ENCODE results near the gene FYB2. TPM values are rescaled to one million over a fixed set of nuclear protein-coding genes. Genes with fewer than 3 reads are reported as not detected.

FYB2 gene
- total and polyA plus RNA-seq, 2 experiments from 2014 or later = 15.5 to 18.6 TPM

DNA sequence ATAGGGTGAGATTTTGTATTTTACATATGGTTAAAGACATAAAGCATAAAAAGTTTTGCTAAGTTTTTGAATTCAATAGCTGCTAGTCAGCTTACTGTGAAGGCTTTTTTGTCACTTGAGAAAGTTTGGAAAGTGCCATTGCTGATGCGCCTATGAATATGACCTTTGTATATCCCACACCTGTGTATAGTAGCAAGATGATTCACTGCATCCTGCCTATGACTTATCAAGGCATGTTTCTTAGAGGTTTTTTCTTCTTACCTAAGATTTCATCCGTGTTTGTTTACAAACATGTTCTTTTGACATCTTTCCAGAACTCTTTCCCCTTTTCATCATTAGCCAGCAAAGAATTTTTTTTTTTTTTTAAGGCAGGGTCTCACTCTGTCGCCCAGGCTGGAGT, 122.5 kb downstream of the FYB2 start:
- no peaks in the 10 kb centered on the region for H3K36me3 ChIP-seq (replicated peaks; ENCODE audit: insufficient read depth, low read depth)
- 89% methylated on average over 3 of the region's 3 CpGs for WGBS (ENCODE audit: low lambda C conversion rate, missing lambda C conversion rate)
- TF ChIP-seq EZH2 (IDR thresholded peaks at IDR 0.05; ENCODE audit: borderline replicate concordance) = no peak
- TF ChIP-seq EZH2phosphoT487 (IDR thresholded peaks at IDR 0.05; ENCODE audit: low read depth, severe bottlenecking, unreplicated experiment) = no peak
- TF ChIP-seq, protein P1, sequence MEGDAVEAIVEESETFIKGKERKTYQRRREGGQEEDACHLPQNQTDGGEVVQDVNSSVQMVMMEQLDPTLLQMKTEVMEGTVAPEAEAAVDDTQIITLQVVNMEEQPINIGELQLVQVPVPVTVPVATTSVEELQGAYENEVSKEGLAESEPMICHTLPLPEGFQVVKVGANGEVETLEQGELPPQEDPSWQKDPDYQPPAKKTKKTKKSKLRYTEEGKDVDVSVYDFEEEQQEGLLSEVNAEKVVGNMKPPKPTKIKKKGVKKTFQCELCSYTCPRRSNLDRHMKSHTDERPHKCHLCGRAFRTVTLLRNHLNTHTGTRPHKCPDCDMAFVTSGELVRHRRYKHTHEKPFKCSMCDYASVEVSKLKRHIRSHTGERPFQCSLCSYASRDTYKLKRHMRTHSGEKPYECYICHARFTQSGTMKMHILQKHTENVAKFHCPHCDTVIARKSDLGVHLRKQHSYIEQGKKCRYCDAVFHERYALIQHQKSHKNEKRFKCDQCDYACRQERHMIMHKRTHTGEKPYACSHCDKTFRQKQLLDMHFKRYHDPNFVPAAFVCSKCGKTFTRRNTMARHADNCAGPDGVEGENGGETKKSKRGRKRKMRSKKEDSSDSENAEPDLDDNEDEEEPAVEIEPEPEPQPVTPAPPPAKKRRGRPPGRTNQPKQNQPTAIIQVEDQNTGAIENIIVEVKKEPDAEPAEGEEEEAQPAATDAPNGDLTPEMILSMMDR (IDR thresholded peaks at IDR 0.05; ENCODE audit: poor library complexity) = no peak
- no peaks in the 10 kb centered on the region for H3K4me1 ChIP-seq (ENCODE audit: insufficient read depth)
- no peaks in the 10 kb centered on the region for H3K79me2 ChIP-seq
- H3K27me3 ChIP-seq = no peaks in the 10 kb centered on the region
- H2AFZ ChIP-seq = no peak overlapping the region
- no peak overlapping the region for H3K4me2 ChIP-seq
- no peaks in the 10 kb centered on the region for H3K9me2 ChIP-seq (replicated peaks; ENCODE audit: insufficient read depth)
- peaks cover 4% of the 10 kb centered on the region for H3K9me3 ChIP-seq (ENCODE audit: low read depth)
- no peak overlapping the region for H3K27ac ChIP-seq
- no peak for DNase-seq (ENCODE audit: low spot score)
- H4K20me1 ChIP-seq (ENCODE audit: insufficient read depth, poor library complexity, severe bottlenecking) = no peaks in the 10 kb centered on the region
- H3K4me3 ChIP-seq = no peak overlapping the region

DNA sequence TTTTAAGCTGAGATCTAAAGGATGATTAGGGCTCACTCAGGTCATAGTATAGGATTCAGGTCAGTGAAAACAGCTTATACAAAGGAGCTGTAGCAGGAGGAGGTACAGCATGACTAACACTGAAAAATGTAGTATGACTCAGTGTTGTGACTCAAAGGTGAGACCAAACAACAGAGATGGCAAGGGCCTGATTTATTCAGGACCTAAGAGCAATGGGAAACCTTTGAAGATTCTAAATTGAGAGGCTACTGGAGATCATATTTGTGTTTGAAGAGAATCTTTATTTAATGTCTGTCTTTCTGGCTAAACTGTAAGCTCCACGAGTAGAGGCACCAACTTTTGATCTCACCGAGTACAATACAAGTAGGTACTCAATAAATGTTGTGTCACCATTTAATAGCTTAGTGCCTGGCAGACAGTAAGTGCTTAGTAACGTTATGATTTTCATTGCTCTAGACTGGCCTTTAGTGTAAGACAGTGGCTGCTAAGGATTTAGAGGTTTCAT, 130.6 kb downstream of the FYB2 start:
- H3K27me3 ChIP-seq = no peaks in the 10 kb centered on the region
- TF ChIP-seq, protein P1 (IDR thresholded peaks at IDR 0.05; ENCODE audit: poor library complexity) = no peak
- no peak for TF ChIP-seq EZH2phosphoT487 (IDR thresholded peaks at IDR 0.05; ENCODE audit: low read depth, severe bottlenecking, unreplicated experiment)
- no peak for TF ChIP-seq EZH2 (IDR thresholded peaks at IDR 0.05; ENCODE audit: borderline replicate concordance)
- 25% methylated on average over 3 of the region's 3 CpGs for WGBS (ENCODE audit: low lambda C conversion rate, missing lambda C conversion rate)
- no peak overlapping the region for H3K4me3 ChIP-seq
- H3K9me3 ChIP-seq (ENCODE audit: low read depth) = no peaks in the 10 kb centered on the region
- no peaks in the 10 kb centered on the region for H4K20me1 ChIP-seq (ENCODE audit: insufficient read depth, poor library complexity, severe bottlenecking)
- no peak overlapping the region for H3K4me2 ChIP-seq
- H3K79me2 ChIP-seq = no peaks in the 10 kb centered on the region
- H2AFZ ChIP-seq = no peak overlapping the region
- H3K9me2 ChIP-seq (replicated peaks; ENCODE audit: insufficient read depth) = no peaks in the 10 kb centered on the region
- no peaks in the 10 kb centered on the region for H3K4me1 ChIP-seq (ENCODE audit: insufficient read depth)
- H3K27ac ChIP-seq = peak overlapping the region; percentile 1
- peak; percentile 56 for DNase-seq (ENCODE audit: low spot score)
- H3K36me3 ChIP-seq (replicated peaks; ENCODE audit: insufficient read depth, low read depth) = no peaks in the 10 kb centered on the region

DNA sequence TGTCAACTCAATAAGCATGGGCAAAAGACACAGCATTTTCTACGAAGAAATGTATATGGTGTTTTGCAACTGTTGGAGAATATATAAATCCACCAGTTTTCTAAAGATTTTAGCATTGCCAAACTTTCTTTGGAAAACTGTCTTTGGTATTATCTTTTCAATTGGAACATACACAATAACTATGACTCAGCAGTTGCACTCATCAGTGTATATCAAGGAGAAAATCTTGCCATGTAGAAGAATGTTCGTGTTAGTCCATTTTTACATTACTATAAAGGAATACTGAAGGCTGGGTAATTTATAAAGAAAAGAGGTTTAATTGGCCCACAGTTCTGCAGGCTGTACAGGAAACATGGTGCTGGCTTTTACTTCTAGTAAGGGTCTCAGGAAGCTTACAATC, 133.0 kb downstream of the FYB2 start:
- no peaks in the 10 kb centered on the region for H3K9me2 ChIP-seq (replicated peaks; ENCODE audit: insufficient read depth)
- no peak overlapping the region for H2AFZ ChIP-seq
- H3K36me3 ChIP-seq (replicated peaks; ENCODE audit: insufficient read depth, low read depth) = no peaks in the 10 kb centered on the region
- H3K27me3 ChIP-seq = no peaks in the 10 kb centered on the region
- H3K4me3 ChIP-seq = no peak overlapping the region
- no peak for TF ChIP-seq EZH2 (IDR thresholded peaks at IDR 0.05; ENCODE audit: borderline replicate concordance)
- TF ChIP-seq, protein P1 (IDR thresholded peaks at IDR 0.05; ENCODE audit: poor library complexity) = no peak
- TF ChIP-seq EZH2phosphoT487 (IDR thresholded peaks at IDR 0.05; ENCODE audit: low read depth, severe bottlenecking, unreplicated experiment) = no peak
- H3K79me2 ChIP-seq = no peaks in the 10 kb centered on the region
- no peaks in the 10 kb centered on the region for H4K20me1 ChIP-seq (ENCODE audit: insufficient read depth, poor library complexity, severe bottlenecking)
- H3K9me3 ChIP-seq (ENCODE audit: low read depth) = no peaks in the 10 kb centered on the region
- DNase-seq (ENCODE audit: low spot score) = no peak
- no peak overlapping the region for H3K4me2 ChIP-seq
- WGBS (ENCODE audit: low lambda C conversion rate, missing lambda C conversion rate) = 96% methylated on average over 2 of the region's 2 CpGs
- no peak overlapping the region for H3K27ac ChIP-seq
- H3K4me1 ChIP-seq (ENCODE audit: insufficient read depth) = no peaks in the 10 kb centered on the region

DNA sequence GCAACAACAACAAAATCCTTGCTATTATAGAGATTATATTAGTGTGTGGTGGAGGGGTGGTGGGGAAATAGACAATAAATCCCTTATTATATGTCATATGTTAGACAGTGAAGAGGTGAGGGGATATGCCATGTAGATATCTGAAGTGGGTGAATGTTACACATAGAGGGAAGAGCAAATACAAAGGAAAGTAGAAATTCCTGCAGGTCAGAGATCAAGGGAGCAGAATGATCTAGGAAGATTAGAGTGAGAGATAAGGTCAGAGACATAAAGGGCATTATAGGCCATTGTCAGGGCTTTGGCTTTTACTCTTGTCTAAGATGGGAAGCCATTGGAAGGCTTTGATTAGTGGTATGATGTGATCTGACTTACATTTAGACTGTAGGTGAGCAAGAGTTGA, 135.6 kb downstream of the FYB2 start:
- H3K36me3 ChIP-seq (replicated peaks; ENCODE audit: insufficient read depth, low read depth) = no peaks in the 10 kb centered on the region
- TF ChIP-seq EZH2phosphoT487 (IDR thresholded peaks at IDR 0.05; ENCODE audit: low read depth, severe bottlenecking, unreplicated experiment) = no peak
- no peak for TF ChIP-seq EZH2 (IDR thresholded peaks at IDR 0.05; ENCODE audit: borderline replicate concordance)
- TF ChIP-seq, protein P1 (IDR thresholded peaks at IDR 0.05; ENCODE audit: poor library complexity) = no peak
- no peak overlapping the region for H3K4me3 ChIP-seq
- no peaks in the 10 kb centered on the region for H3K27me3 ChIP-seq
- no peak overlapping the region for H2AFZ ChIP-seq
- H3K9me2 ChIP-seq (replicated peaks; ENCODE audit: insufficient read depth) = no peaks in the 10 kb centered on the region
- H3K4me1 ChIP-seq (ENCODE audit: insufficient read depth) = no peaks in the 10 kb centered on the region
- no peak overlapping the region for H3K27ac ChIP-seq
- H4K20me1 ChIP-seq (ENCODE audit: insufficient read depth, poor library complexity, severe bottlenecking) = no peaks in the 10 kb centered on the region
- H3K79me2 ChIP-seq = no peaks in the 10 kb centered on the region
- no peaks in the 10 kb centered on the region for H3K9me3 ChIP-seq (ENCODE audit: low read depth)
- no peak for DNase-seq (ENCODE audit: low spot score)
- H3K4me2 ChIP-seq = no peak overlapping the region
